ENCODE results near the gene BOK. TPM values are rescaled to one million over a fixed set of nuclear protein-coding genes. Genes with fewer than 3 reads are reported as not detected.

Gene BOK
- total RNA-seq, 1 experiment from 2014 or later, result 41.5 TPM

- BruUV-seq (replicated peaks), result no TSS peak
- Histone ChIP-seq H4K20me1 (ENCODE audit: insufficient read depth) (no peaks in the 10 kb centered on the region), H3K27ac (ENCODE audit: low read depth, low read length) (no peak overlapping the region), H3K4me3 (replicated peaks in 1 of 2; ENCODE audit: low read depth in 1 of 2, low read length in 2 of 2) (no peak overlapping the region), H3K79me2 (ENCODE audit: insufficient read depth, low read length) (no peaks in the 10 kb centered on the region), H3K9ac (ENCODE audit: low read length) (no peak overlapping the region), H3K9me3 (ENCODE audit: control insufficient read depth in 1 of 2, insufficient read depth in 1 of 2, low read depth in 1 of 2, low read length in 2 of 2) (no peaks in the 10 kb centered on the region), H3K27me3 (ENCODE audit: insufficient read depth, low read length) (no peaks in the 10 kb centered on the region), H2AFZ (ENCODE audit: low read depth, low read length, poor library complexity, severe bottlenecking) (no peak overlapping the region), H3K4me1 (ENCODE audit: control insufficient read depth in 1 of 2, insufficient read depth in 2 of 2, low read length in 2 of 2) (no peaks in the 10 kb centered on the region), H3K9me2 (ENCODE audit: insufficient read depth) (no peaks in the 10 kb centered on the region), H3K4me2 (ENCODE audit: low read length) (no peak overlapping the region), H3K36me3 (ENCODE audit: control insufficient read depth in 1 of 2, insufficient read depth in 2 of 2, low read length in 2 of 2) (peaks cover 2 to 7% of the 10 kb centered on the region in 2 experiments)
- ChIA-PET CTCF (no interaction called here), RAD21 (ENCODE audit: low non-redundant PET in 1 of 2, low total read pairs in 2 of 2, uncharacterized antibody in 2 of 2, unreplicated experiment in 2 of 2) (interaction anchor here (0.6 to 0.7 kb wide), 2 partner anchors 22 to 351 kb away, joined by 3 to 6 read pairs; no protein-coding TSS in a partner anchor), POLR2A (no interaction called here)
- no peak for TF ChIP-seq SRF (IDR thresholded peaks at IDR 0.05; ENCODE audit: low read depth)
- no peak for TF ChIP-seq SP1 (IDR thresholded peaks at IDR 0.05; ENCODE audit: low read depth)
- no peak for TF ChIP-seq EZH2 (IDR thresholded peaks at IDR 0.05)
- TF ChIP-seq, protein P1, sequence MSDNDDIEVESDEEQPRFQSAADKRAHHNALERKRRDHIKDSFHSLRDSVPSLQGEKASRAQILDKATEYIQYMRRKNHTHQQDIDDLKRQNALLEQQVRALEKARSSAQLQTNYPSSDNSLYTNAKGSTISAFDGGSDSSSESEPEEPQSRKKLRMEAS (IDR thresholded peaks at IDR 0.05), result no peak
- no peak for TF ChIP-seq ZBTB33 (IDR thresholded peaks at IDR 0.05; ENCODE audit: extremely low read depth, insufficient replicate concordance, low read length)
- no peak for TF ChIP-seq EZH2phosphoT487 (IDR thresholded peaks at IDR 0.05; ENCODE audit: borderline replicate concordance)
- TF ChIP-seq ATF3 (IDR thresholded peaks at IDR 0.05), result no peak
- no peak for TF ChIP-seq FOSL1 (IDR thresholded peaks at IDR 0.05; ENCODE audit: low read depth)
- no peak for TF ChIP-seq ZFX (IDR thresholded peaks at IDR 0.05)
- TF ChIP-seq, protein P2, sequence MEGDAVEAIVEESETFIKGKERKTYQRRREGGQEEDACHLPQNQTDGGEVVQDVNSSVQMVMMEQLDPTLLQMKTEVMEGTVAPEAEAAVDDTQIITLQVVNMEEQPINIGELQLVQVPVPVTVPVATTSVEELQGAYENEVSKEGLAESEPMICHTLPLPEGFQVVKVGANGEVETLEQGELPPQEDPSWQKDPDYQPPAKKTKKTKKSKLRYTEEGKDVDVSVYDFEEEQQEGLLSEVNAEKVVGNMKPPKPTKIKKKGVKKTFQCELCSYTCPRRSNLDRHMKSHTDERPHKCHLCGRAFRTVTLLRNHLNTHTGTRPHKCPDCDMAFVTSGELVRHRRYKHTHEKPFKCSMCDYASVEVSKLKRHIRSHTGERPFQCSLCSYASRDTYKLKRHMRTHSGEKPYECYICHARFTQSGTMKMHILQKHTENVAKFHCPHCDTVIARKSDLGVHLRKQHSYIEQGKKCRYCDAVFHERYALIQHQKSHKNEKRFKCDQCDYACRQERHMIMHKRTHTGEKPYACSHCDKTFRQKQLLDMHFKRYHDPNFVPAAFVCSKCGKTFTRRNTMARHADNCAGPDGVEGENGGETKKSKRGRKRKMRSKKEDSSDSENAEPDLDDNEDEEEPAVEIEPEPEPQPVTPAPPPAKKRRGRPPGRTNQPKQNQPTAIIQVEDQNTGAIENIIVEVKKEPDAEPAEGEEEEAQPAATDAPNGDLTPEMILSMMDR (IDR thresholded peaks at IDR 0.05 in 2 of 3, conservative IDR thresholded peaks at IDR 0.05 in 1 of 3; ENCODE audit: borderline replicate concordance in 1 of 3, insufficient read depth in 1 of 3, low read depth in 2 of 3, low read length in 2 of 3), result no peak
- intact Hi-C loops (cut with micrococcal nuclease), result no loop called here
- DNase-seq (ENCODE audit: low read depth, low spot score), result no peak
- ATAC-seq, result peak; percentile 23; the same call in 1 of the 2 replicates
Observed at GRCh38 chr2:241576293-241576654, 17.7 kb downstream of the BOK start.

Data from HCT116 (cell line).